Pons (tissue), 1 donor: ENCODE results near the gene TSHZ2.
A peak's percentile ranks its signal among the peaks of the same experiment; 100 is the strongest.

Source experiments
- DNase-seq: peaks from one replicate; pipeline ENCODE4 v3.0.0-alpha.2; 2016; ENCODE audit warnings: low spot score

The TSHZ2 gene

GRCh38 chr20:52972190-52972937 lies at the start of gene TSHZ2:
Gene TSHZ2, plus strand, starts transcription at chr20:52972358. Its CDS starts 936 bp downstream, at chr20:52973294.
- no peak for DNase-seq

- DNase-seq = no peak
Measured at GRCh38 chr20:52922436-52922835, 49.7 kb upstream of the TSHZ2 start.

DNA sequence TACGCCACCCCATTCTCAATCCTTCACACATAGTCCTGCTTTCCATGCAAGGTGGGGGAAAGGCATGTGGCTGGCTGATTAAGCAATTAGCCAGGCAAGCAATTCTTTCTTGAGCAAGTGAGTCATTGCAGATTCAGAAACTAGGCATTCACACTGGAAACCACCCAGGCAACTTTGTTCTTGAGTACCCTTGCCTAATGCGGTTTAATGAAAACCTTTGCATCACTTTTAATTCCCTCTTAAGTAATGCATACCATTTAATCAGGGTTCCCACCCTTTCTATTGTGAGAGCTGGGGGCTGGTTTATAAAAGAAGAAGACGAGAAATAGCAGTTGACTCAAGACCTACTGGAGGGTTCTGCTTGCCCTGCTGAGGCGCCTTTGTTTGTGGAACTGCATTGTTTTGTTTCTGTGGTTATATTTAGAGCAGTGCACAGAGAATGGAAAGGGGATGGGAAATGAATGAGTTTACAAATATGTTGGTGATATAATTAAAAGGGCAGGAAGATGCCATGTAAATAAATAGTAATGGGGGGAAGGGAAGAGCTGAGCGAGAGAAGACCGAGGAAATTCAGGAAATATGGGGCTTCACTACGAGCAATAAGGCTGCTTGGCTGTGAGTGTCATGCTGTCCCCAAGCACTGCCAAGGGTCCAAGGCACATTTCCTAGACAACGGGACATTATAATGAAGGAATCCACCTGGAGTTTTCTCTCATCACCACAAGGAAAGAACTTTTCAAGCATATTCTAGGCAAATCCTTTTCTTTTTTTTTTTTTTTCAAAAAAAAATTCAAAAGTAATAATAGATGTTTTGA lies 48.8 kb upstream of the TSHZ2 start:
- peak; percentile 18 for DNase-seq

DNA sequence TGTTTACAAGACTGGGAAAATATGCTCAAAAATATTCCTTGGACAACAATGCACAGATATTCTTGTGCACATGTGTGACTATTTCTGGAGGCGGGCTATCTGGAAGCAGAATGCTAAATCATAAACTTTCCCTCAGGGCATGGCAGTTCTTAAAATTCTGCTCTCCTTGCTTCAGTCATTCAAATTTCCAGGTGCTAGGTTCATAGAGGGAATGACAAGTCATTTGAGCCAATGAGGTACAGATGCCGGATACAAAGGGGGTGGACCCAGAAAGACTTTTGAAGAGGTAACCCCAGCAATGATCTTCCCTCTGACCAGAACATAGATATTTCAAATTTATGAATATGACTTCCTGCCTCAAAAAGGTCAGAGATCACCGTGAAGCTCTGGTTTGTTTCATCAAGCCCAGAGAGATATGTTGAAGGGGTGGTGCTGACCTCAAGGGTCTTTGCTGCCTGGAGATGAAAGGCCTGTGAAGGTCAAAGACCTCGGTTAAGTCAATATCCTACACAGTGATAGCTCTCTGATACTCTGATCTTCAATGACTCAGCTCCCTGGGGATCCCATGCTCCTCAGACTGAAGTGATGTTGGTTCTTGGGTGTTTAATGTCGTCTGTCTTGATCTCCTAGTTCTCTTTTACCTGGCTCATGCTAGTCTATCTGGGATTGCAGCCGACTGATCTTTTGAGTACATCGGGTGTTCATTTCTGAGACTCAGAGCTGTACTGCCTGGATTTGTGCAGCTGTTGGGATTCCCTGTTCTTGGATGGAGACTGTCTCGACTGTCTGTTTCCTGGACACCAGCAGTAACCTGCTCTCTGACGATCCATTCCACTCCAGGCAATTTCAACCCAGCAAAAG lies 47.5 kb upstream of the TSHZ2 start:
- DNase-seq = no peak

DNA sequence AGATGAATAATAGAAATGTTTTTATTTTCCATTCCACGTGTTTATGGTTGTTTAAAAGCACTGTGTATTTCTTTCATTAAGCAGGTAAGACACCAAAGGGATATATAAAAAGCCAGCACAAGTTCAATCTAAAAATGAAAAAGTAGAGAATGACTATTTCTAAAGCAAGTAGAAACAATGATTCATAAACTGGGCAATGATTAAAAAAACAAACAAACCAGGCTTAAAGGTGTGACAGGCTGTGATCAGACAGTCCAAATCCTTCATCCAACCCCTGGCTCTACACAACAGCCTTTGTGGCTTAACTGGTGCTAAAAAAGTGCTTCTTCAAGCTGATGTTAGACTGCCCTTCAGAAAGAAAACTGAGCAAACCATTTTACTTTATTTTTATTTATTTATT lies 45.7 kb upstream of the TSHZ2 start:
- DNase-seq = no peak

DNA sequence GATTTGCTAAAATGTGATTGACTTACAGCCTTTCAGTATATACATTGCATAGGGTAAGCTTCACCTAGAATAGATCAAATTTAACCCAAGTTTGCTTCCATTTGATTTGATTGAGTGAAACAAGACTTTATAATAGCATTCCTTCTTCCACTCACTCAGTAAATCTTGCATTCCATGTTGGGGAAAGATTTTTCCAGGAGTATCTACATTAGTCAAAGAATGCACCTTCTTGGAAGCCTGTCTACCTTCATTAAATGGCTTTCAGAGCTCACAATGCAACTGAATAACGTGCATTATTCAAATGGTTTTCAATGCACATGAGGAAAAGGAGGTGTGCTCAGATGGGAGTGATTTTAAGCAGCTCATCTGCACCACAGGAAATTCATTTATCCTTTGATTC lies 38.3 kb upstream of the TSHZ2 start:
- DNase-seq = no peak

DNA sequence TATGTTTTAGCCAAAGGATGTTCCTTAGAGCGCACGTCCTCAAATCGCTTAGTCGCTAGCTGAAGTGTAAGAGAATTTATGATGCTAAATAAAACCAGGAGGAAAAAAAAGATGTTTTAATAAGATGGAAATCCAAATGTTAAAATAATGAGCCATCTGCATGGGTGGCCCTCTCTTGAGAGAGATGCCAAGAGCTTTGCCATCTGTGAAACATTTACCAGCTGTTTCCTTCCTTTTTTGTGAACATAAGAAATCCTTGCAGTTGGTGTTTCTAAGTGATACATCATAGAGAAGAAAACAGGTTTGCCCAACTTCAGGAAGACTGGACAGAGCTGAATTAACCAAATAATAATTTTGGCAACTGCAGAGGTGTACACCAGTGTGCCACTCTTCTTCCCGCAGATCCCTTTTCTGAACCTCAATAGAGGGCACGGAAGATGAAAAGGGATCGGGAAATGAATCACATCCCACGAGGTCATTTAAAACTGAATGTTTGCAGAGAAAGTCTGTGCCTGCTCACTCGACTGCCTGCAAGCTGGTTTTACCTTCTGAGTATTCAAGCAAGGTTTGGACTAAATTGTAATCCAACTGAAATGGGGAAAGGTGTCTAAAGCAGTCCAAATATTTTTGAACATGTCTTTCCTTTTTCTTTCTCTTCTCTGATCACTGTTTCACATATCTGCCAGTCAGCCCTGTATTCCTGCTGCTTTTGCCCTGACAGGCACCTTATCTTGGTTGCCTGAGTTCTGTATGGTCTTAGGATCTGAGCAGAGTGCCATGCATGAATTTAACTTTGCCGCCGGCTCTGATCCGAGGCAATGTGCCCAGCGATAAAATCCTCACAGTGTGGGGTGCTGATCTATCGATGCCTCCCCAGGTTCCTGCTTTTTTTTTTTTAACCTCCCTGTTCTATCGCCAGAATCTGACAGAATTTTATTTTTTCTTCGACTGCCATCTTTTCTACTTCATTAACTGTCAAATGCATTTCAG lies 35.5 kb upstream of the TSHZ2 start:
- DNase-seq = peak; percentile 12

DNA sequence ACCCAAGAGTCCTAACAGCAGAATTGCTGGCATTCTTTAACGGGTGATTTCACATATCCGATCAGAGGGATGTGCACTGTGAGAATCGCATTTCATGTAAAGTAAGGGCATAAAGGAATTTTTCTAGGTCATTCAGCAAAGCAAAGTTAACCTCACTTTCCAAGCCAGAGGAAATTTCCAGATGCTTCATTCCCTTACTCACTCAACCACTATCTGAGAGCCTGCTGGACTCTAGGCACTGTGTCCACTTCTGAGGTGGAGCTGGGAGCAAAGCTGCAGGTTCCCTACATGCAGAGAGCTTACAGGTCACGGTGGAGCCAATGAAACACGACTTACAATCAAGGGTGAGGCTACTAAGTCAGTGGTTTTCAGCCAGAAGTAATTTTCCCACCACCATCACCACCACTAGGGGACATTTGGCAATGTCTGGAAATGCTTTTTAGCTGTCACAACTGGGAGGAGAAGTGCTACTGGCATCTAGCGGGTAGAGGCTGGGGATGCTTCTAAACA lies 34.5 kb upstream of the TSHZ2 start:
- DNase-seq = no peak

DNA sequence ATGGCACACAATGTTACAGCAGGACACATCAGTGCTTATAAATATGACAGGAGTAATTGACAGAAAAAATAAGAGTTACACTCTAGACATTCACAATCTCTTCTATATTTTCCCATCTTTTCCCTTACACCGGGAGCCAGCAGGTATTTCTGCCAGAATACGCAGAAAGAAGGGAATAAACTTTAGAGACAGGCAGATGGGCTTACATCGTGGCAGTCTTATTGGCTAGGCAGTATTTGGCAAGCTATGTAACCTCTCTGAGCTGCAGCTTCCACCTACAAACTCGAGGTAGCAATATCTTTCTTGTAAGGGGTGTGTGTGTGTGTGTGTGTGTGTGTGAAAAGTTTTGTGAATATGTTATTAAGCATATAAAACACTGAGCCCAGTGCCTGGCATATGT lies 33.0 kb upstream of the TSHZ2 start:
- DNase-seq = no peak

- no peak for DNase-seq
Measured at GRCh38 chr20:52941808-52942207, 30.4 kb upstream of the TSHZ2 start.

DNA sequence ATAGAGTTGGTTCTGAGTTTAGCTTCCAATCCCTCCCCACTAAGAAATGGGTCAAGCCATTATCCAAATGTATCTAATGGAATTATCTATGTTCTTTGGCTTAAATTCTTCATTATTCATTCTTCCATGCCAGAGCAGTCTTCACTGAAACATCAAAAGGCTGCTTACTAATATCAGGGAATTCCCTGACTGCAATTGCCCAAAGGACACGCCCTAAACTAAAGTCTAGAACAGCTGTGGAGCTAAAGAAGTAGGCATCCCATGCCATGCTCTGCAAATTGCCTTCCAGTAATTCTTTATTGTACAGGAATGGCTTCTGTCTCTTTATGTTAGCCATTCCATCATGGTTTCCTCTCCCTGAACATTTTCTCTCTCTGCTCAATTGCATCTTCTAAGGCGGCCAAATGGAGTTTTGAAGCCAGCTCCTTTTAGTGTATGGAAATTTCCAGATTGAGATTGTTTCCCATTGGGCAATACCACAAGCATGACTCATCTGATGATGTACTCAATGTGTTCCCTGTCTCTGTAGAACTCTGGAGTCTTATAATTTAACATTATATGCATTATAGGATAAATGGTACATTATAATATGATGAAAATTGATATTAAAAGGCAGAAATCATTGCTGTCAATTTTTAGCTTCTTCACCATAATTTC lies 28.8 kb upstream of the TSHZ2 start:
- DNase-seq = no peak

- DNase-seq = no peak
Measured at GRCh38 chr20:52945268-52945667, 26.9 kb upstream of the TSHZ2 start.

DNA sequence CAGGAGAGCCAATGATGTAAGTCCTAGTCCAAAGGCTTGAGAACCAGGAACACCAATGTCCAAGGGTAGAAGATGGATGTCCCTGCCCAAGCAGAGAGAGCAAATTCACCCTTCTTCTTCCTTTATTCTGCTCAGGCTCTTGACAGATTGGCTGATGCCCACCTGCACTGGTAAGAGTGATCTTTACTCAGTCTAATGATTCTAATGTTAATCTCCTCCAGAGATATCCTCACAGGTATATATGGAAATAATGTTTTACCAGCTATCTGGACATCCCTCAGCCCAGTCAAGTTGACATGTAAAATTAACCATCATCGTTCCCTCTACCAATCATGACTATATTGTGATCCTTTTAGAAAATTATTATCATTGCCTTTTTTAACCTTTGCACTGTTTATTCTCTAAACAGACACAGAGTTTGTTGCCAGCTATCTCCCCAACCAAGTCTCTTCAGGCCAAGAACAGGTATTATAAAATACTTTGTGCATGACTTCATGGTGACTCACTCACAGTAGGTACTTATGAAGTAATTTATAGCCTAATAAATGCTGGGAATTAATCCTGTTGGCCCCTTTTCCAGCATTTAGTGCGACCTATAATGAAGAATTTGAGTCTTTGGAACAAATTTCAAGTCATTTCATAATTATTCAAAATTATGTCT lies 26.2 kb upstream of the TSHZ2 start:
- DNase-seq = no peak

GRCh38 chr20:52948491-52948890 lies 23.7 kb upstream of the TSHZ2 start:
- DNase-seq = no peak

DNA sequence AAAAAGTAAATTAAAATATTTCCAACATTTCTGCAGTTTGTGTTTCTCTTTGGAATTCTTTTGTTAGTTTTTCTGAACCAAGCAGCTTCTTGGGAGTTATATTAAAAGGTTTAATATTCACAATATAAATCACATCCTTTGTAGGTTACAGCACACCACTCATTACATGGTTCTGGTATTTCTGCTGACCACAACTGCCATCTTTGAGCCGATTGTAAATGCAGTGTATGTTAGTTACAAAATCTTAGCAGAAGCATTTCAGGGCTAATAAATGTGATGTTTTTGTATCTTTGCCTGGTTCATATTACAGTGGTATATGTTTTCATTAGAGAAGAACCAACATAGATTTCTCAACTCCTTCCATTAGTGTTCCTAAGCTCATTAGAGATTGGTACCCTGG lies 19.1 kb upstream of the TSHZ2 start:
- no peak for DNase-seq

DNA sequence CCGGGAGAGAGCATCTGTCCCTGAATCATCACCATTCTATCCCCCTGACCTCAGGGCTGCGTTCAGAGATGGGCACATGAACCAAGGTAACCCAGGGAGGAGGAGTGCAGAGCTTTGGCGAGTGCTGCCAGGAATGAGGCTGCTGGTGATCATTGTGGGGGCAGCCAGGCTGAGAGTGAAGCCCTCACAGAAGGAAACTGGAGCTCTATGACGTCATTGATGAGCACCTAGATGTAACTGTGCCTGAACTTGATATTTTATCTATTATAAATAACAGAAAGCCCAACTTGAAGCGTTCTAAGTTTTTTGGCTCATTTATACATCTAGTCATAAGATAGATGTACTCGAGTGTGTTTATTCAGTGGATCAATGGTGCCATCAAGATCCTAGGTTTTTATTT lies 17.3 kb upstream of the TSHZ2 start:
- no peak for DNase-seq

- DNase-seq = no peak
Measured at GRCh38 chr20:52958211-52958610, 13.9 kb upstream of the TSHZ2 start.

DNA sequence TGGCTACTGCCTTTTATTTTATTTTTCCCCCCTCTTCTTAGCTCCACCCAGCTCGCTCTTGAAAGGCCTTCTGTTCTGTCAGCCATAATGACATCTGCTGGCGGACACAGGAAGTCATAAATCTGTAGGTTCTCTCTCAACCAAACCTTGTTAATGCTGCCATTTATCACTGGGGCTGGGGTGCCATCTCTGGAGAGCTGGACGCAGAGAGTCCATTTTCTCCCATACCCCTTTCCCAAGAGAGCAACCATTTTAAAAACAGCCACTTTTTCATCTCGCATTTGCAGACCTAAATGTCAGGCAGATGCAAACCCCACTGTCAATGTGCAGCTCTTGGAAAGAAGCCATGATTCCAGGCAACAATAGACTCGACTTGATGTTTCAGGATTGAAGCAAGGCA lies 13.0 kb upstream of the TSHZ2 start:
- peak; percentile 55 for DNase-seq

DNA sequence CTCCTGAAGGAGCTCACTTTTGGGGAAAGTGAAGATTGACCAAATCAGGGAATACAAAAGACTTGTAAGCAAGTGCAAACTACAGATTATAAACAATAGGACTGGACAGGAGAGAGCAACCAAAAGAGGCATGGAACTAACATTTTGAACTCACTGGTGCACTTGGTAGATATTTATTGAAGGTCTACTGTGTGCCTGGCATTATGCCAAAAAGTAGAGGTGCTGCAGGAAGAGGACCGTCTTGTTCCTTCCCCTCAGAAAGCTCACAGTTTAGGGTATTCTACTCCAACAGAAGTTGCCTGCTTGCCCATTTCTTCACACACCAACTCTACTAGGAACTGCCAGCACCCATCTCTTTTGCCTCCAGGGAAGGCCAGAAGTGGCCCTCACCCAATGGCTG lies 10.0 kb upstream of the TSHZ2 start:
- no peak for DNase-seq

- no peak for DNase-seq
Measured at GRCh38 chr20:52963131-52963530, 9.0 kb upstream of the TSHZ2 start.
